SH-SY5Y (cell line): Measurements from ENCODE around the gene NUP188.

Experiments used
- GATA2 ChIP-seq: IDR thresholded peaks from 2 replicates; pipeline ENCODE4 v1.6.1; 2011; ENCODE audit warnings: mild to moderate bottlenecking, low read depth, low read length
- GATA3 ChIP-seq: IDR thresholded peaks from 2 replicates; pipeline ENCODE4 v1.6.1; 2011; ENCODE audit warnings: low read depth, mild to moderate bottlenecking, low read length, moderate library complexity

NUP188 gene

GRCh38 chr9:128927731-128928411 is 19.6 kb upstream of the NUP188 start:
- TF ChIP-seq GATA2: no peak
- no peak for TF ChIP-seq GATA3

- TF ChIP-seq GATA2: no peak
- TF ChIP-seq GATA3: no peak
Observed at GRCh38 chr9:128928624-128929023, 18.9 kb upstream of the NUP188 start.

- TF ChIP-seq GATA3 (no peak), GATA2 (no peak)
Observed at GRCh38 chr9:128929560-128929959, 17.9 kb upstream of the NUP188 start.

GRCh38 chr9:128933731-128934130 is 13.8 kb upstream of the NUP188 start:
- no peak for TF ChIP-seq GATA3
- TF ChIP-seq GATA2: no peak

GRCh38 chr9:128936171-128936865 is 11.2 kb upstream of the NUP188 start:
- TF ChIP-seq GATA3 (no peak), GATA2 (no peak)

- TF ChIP-seq GATA3 (no peak), GATA2 (no peak)
Observed at GRCh38 chr9:128937310-128938165, 10.0 kb upstream of the NUP188 start.

- TF ChIP-seq GATA2: no peak
- no peak for TF ChIP-seq GATA3
Observed at GRCh38 chr9:128940271-128940921, 7.1 kb upstream of the NUP188 start.

GRCh38 chr9:128940946-128941755 is 6.3 kb upstream of the NUP188 start:
- TF ChIP-seq GATA2: no peak
- no peak for TF ChIP-seq GATA3

GRCh38 chr9:128943832-128944620 is 3.5 kb upstream of the NUP188 start:
- TF ChIP-seq GATA2 (no peak), GATA3 (no peak)

- TF ChIP-seq GATA2 (no peak), GATA3 (no peak)
Observed at GRCh38 chr9:128945798-128946501, 1.5 kb upstream of the NUP188 start.

GRCh38 chr9:128946571-128947276 is 775 bp upstream of the NUP188 start:
- TF ChIP-seq GATA3 (no peak), GATA2 (no peak)

GRCh38 chr9:128947277-128947526 is 297 bp upstream of the NUP188 start:
- TF ChIP-seq GATA3: no peak
- no peak for TF ChIP-seq GATA2
